Occipital lobe (tissue), 2 donors: ENCODE measurements around the gene GCC1. TPM values are rescaled to one million over a fixed set of nuclear protein-coding genes. Genes with fewer than 3 reads are reported as not detected.

Experiments
- DNase-seq: peaks from one replicate; lab custom pipeline; 2025; lab: John Stamatoyannopoulos, UW
- total RNA-seq: library from RNA; depleted of rRNA; stranded (reverse); fragments of >200 nt; gene quantifications from one replicate; pipeline ENCODE4 v1.2.3, GENCODE V29; 2014

The GCC1 gene
- 12.6 TPM for total RNA-seq

DNA sequence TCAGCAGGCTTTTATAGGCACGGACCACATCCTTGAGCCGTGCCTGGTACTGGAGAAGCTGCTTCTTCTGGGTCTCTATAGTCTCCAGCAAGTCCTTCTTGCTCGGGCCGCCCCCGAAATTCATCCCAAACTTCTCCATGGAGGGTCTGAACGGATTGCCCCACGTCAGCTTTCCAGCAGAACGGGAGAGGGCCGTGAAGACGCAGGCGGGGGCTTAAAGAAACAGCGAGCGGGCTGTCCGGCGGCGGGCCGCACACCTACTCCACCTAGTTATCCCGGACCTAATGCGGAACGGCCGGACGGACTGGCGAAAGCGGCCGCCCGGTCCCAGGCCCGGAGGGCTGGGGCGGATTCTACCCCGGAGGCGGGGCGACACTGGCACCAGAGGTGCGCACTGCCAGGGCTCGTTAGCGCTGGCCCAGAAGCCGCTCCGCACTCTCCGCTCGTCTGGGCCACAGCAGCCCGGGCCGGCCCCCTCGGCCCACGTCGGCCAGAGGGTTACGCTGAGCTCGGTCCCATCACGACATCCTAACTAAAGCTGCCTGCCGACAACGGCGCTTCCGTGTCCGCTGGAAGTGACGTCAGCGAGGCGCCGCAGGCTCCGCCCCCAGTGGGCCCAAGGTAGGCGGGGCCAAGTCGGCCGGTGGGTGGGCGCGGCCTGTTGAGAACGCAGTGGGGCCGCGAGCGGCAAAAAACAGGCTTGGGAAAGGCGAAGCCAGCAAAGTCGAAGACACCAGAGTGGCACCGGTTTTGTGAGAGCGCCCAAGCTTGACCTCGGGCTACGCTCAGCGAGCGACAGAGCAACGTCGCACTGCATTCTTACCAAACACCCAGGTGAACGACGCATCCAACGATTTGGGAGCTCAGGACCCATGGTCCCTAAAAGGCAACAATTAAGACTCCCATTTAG lies at the start of gene GCC1:
Gene GCC1, minus strand, starts transcription at position 553 of the 910 bp plus-strand sequence. Its CDS starts 414 bp downstream, at position 139.
- DNase-seq: peak; percentile 86

DNA sequence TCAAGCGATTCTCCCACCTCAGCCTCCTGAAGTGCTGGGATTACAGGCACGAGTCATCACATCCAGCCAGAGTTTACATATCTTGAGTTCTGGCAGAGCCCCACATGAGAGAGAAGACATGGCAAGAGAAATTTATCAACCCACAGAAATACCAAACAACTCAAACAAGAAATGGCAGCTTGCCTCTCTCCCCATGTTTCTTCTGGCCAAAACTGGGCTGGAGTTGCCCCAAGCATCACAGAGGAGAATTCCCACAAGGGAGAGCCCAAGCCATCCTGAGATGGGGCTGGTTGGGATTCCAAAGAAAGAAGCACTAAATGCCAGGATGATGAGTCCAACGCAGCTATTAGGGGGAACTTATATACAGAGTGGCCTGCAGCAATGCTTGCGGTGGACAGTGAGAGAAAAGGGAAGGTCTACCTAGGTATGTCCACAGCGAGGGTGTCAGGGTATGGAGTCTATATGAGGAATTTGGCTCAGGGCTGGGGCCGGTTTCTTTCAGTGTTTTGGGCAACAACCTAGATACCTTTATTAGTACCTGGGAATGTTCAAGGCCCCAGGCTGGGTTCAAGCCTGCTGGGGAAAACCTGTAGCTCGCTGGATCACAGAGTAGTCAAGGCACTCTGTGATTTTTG lies 47.0 kb upstream of the GCC1 start:
- no peak for DNase-seq

DNA sequence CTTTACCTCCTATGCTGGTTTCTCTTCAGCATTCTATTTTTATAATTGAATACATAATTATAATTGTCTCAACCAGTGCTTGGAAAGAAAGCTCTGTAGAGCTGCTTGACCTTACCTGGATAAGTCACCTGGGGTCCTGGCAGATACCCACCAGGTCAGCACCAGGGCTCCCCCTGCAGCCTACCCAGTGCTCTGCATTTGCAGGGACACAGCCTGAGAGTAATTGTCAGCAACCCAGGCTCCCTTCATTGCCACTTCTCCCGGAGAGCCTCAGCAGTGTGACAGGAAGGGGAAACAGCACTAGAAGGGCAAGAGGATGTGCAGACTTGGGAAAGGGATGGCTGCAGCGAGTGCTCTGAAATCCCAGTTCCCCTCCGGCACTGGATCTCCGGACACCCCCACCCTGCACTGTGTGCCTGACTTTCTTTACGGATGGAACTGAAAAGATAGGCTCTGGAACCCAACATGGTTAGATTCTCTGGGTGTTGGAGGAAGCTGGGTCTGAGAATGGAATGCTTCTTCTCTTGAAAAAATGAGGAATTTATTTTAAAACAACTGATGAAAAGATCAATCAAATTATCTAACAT lies 44.0 kb upstream of the GCC1 start:
- no peak for DNase-seq

DNA sequence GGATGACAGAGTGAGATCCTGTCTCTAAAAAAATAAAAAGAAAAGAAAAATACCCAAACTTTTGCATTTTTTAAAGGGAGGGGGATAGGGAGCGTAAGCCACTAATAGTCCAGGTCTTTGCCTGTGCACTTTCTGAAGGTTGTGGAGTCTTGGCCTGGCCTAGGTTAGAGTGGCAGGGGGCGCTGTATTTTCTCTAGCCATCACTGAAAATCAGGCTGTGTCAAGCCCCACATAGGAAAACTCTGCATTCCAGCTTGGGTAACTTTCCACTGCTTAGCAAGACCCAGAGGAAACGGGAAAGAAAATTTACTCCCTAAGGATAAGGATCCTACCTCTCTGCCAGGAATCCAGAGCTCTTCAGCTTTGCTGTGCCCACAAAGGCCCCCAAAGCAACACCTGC lies 43.0 kb upstream of the GCC1 start:
- DNase-seq: no peak

- DNase-seq: no peak
Measured at GRCh38 chr7:127625331-127625730, 39.9 kb upstream of the GCC1 start.

DNA sequence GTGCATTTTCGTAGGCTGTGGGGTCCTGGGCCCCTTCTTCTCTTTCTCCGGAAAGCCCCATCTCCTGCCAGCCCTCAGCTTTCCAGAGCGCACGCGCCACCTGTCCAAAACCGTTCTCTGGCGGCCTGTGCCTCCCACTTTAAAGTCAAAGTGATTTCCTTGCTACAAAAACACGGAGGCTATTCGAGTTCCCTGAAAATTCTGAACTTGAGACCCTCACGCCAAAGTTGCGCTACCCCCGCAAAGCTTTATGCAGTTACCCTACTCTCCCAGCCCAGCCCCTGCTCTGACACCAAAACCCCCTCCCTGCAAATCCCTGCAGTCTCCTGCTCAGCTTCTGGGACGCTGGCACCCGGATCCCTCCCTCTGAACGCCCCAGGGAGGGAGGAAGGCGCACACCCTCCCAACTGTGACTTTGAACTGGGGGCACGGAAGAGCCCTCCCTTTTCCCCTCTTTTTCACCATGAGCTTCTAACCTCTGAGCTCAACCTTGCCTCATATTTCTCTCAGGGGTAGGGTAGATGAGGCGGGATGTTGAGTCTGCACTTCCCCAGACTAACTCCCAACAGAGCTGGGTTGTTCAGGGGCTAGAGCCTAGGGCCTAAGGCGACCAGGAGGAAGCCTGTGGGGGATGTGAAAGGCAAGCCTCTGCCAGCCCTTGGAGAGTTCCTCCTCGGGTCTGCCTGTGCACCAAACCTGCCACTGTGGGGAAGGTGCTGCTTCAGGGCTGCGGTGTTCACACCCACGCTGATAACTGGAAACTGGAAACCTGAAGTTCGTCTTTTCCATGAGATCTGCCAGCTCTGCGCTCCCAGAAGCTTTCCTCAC lies 35.2 kb upstream of the GCC1 start:
- no peak for DNase-seq

- no peak for DNase-seq
Measured at GRCh38 chr7:127619681-127620405, 34.4 kb upstream of the GCC1 start.

- DNase-seq: no peak
Measured at GRCh38 chr7:127618775-127619174, 33.4 kb upstream of the GCC1 start.

- DNase-seq: no peak
Measured at GRCh38 chr7:127618042-127618441, 32.6 kb upstream of the GCC1 start, which contains the start of gene PAX4. PAX4 (minus strand) TSS chr7:127618142; CDS start chr7:127615928, 2,214 bp downstream.

GRCh38 chr7:127616724-127617123 lies 31.3 kb upstream of the GCC1 start:
- no peak for DNase-seq

DNA sequence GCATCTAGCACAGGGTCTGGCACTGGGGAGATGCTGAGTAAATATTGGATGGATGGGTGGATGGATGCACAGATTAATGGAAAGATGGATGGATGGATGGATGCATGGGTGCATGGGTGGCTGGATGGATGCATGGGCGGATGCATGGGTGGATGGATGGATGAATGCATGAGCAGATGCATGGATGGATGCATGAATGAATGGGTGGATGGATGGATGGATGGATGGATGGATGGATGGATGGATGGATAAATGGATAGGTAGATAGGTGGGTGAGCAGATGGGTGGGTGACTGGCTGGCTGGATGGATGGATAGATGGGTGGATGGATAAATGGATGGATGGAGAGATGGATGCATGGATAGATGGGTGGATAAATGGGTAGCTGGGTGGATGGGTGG lies 26.9 kb upstream of the GCC1 start:
- DNase-seq: no peak

DNA sequence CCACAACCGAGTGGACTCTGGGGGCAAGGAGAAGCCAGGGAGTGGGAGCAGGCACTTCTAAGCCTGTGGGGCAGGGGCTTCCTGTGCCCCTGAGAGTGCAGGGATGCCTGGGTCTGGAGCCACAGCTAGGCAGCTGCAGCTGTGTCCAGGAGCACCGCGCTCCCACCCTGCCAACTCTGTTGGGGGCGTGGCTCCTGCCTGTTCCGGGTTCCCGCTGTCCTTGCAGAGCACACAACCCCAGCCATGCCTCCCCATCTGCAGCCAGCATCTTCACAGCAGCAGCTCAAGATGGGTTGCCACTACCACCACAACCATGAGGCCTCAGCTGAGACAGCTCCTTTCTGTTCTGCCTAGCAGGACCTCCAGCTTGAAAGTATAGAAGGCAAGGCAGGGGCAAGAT lies 23.9 kb upstream of the GCC1 start:
- no peak for DNase-seq

DNA sequence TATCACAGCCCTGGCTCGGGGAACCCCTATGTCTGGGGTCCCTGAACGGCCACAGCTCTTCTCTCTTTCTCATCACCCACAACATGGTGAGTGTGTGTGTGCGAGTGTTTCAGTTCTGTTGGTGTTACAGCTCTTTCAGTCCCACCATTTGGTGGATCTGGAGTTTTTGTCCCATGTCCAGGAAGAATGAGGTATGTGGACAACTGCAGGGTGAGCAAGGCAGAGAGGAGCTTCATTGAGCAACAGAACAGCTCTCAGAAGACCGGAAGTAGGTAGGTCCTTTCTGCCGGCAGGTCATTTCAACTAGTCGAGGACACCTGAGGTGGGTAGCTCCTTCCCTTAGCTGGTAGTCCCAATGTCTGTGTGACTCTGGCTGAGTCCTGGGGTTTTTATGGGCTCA lies 23.1 kb upstream of the GCC1 start:
- DNase-seq: no peak

GRCh38 chr7:127600885-127601284 lies 15.5 kb upstream of the GCC1 start:
- DNase-seq: no peak

GRCh38 chr7:127598318-127598717 lies 12.9 kb upstream of the GCC1 start:
- no peak for DNase-seq

- no peak for DNase-seq
Measured at GRCh38 chr7:127595737-127596136, 10.3 kb upstream of the GCC1 start.

DNA sequence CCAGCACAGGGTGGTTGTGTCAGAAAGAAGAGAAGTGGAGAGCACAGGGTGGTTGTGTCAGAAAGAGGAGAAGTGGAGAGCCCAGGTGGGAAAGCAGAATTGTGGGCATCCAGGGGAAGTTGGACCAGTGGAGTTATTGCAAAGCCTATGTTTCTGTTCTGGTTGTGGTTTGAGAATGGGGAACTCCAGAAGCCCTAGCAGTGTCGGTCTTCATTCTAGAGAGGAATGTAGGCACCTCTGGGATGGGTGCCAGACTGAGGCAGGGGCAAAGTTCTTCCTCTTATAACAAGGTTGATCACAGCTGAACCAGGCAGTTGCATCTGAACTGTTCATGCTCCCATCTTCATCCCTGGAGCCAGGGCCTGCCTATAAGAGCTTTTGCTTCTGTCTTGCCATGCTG lies 9.1 kb upstream of the GCC1 start:
- no peak for DNase-seq

DNA sequence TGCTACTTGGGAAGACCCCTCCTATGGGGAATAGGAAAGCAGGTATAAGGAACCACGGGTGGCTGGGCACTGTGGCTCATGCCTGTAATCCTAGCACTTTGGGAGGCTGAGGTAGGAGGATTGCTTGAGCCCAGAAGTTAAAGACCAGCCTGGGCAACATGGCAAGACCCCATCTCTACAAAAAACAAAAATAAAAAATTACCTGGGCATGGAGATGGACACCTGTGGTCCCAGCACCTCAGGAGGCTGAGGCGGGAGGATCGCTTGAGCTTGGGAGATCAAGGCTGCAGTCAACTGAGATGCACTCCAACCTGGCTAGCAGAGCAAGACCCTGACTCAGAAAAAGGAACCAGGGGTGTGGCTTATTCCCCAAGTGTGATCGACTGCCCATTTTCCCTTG lies 7.2 kb upstream of the GCC1 start:
- DNase-seq: no peak

DNA sequence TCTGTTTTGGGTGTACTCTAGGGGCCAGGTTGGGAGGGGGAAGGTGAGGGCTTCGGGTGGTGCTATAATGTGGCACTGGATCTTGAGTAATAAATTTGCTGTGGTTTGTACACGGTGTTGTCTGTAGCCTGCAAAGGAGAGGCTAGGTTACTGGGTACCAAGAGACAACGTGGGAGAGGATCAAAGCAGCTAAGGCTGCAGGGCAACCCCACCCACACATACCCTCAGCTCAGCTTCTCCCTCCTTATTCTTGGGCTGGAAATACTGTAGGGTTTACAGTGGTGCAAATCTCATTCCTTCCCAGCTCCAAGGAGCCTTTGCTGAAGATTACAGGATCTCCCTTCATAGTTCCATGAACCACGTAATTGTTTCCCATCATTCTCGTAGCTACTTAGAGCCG lies 6.2 kb upstream of the GCC1 start:
- DNase-seq: no peak

- no peak for DNase-seq
Measured at GRCh38 chr7:127591189-127591588, 5.8 kb upstream of the GCC1 start.

- DNase-seq: no peak
Measured at GRCh38 chr7:127589896-127590295, 4.5 kb upstream of the GCC1 start.
